K562 (cell line): Measurements from ENCODE around the gene RAB4B.

Experiments
- CHD2 ChIP-seq: IDR thresholded peaks from 2 replicates; pipeline ENCODE4 v1.6.1; 2011; ENCODE audit warnings: low read depth, low read length
- MXI1 ChIP-seq: IDR thresholded peaks from 2 replicates; pipeline ENCODE4 v1.6.1; 2011; ENCODE audit warnings: low read depth, mild to moderate bottlenecking, improper control_type of control experiment, low read length
- POLR2A ChIP-seq: fragments of 450-650 bp; conservative IDR thresholded peaks from 2 replicates; pipeline ENCODE4 v1.6.1; 2016
- SIN3A ChIP-seq, 2 experiments: fragments of 150-350 bp in 1 of 2; IDR thresholded peaks; 2 replicates each; pipeline ENCODE4 v1.6.1; 2011 to 2016; ENCODE audit warnings: borderline replicate concordance in 2 of 2, low read depth in 2 of 2, low read length in 2 of 2, mild to moderate bottlenecking in 2 of 2, moderate library complexity in 2 of 2; ENCODE audit not compliant: control insufficient read depth in 1 of 2
- SMAD3 ChIP-seq: fragments of 450-650 bp; formaldehyde crosslinking; conservative IDR thresholded peaks from 2 replicates; pipeline ENCODE4 v1.4.0; 2020; ENCODE audit warnings: mild to moderate bottlenecking
- ZBTB7A ChIP-seq: IDR thresholded peaks from 2 replicates; pipeline ENCODE4 v1.6.1; 2011; ENCODE audit warnings: low read depth, mild to moderate bottlenecking, low read length, moderate library complexity, borderline replicate concordance; ENCODE audit not compliant: control insufficient read depth
- ZNF3 ChIP-seq: fragments of 250-450 bp; sonication (Bioruptor Pico); IDR thresholded peaks from 2 replicates; pipeline ENCODE4 v1.5.0; 2021; ENCODE audit warnings: mild to moderate bottlenecking, moderate library complexity
- ZNF436 ChIP-seq: fragments of 250-450, 450-650 bp; sonication (Bioruptor Pico); formaldehyde crosslinking; IDR thresholded peaks from 2 replicates; pipeline ENCODE4 v1.7.0; 2020; ENCODE audit warnings: mild to moderate bottlenecking
- ZNF766 ChIP-seq: fragments of 200-800 bp; sonication (Bioruptor generic); conservative IDR thresholded peaks from 2 replicates; pipeline ENCODE4 v1.6.1; 2016; ENCODE audit warnings: missing genetic modification characterization, missing compliant biosample characterization
- TF ChIP-seq, protein P1 (sequence below): fragments of 250-450 bp; sonication (Bioruptor Pico); IDR thresholded peaks from 2 replicates; pipeline ENCODE4 v1.4.0; 2020; ENCODE audit warnings: mild to moderate bottlenecking, moderate library complexity, borderline replicate concordance
- TF ChIP-seq, protein P2 (sequence below): fragments of 450-650 bp; conservative IDR thresholded peaks from 2 replicates; pipeline ENCODE4 v1.6.1; 2016; ENCODE audit warnings: missing genetic modification characterization, low read depth, mild to moderate bottlenecking, missing compliant biosample characterization, moderate library complexity

DNA sequence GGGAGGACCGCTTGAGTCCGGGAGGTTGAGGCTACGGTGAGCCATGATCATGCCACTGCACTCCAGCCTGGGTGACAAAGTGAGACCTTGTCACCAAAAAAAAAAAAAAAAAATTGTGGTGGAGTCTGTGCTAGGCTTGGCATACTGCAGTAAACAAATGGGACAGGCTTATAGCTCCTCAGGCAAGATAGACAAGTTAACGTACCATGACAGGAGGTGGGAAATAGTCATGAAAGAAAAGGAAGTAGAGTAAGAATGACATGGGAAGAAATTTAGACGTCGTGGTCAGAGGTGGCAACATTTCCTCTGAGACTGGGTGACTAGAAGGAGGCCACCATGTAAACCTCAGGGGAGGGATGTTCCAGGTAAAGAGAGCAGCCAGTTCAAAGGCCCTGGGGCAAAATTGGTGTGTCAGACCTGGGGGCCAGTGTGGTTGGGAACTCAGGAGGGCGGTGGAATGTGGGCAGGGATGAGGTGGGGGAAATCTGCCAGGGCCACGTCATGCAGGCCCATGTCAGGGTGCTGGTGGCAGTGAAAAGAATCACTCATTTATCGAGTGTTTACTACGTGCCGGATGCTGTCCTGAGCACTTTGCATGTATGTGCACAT is 21.4 kb upstream of the RAB4B start:
- no peak; the same call in 1 of the 2 replicates for TF ChIP-seq POLR2A
- TF ChIP-seq SIN3A (IDR thresholded peaks at IDR 0.05; ENCODE audit: borderline replicate concordance in 2 of 2, control insufficient read depth in 1 of 2, low read depth in 2 of 2, low read length in 2 of 2) = no peak
- TF ChIP-seq ZBTB7A = no peak
- no peak for TF ChIP-seq ZNF766 (CRISPR knock-in tag)
- no peak for TF ChIP-seq SMAD3 (CRISPR knock-in tag)
- no peak for TF ChIP-seq CHD2
- TF ChIP-seq, protein P1, sequence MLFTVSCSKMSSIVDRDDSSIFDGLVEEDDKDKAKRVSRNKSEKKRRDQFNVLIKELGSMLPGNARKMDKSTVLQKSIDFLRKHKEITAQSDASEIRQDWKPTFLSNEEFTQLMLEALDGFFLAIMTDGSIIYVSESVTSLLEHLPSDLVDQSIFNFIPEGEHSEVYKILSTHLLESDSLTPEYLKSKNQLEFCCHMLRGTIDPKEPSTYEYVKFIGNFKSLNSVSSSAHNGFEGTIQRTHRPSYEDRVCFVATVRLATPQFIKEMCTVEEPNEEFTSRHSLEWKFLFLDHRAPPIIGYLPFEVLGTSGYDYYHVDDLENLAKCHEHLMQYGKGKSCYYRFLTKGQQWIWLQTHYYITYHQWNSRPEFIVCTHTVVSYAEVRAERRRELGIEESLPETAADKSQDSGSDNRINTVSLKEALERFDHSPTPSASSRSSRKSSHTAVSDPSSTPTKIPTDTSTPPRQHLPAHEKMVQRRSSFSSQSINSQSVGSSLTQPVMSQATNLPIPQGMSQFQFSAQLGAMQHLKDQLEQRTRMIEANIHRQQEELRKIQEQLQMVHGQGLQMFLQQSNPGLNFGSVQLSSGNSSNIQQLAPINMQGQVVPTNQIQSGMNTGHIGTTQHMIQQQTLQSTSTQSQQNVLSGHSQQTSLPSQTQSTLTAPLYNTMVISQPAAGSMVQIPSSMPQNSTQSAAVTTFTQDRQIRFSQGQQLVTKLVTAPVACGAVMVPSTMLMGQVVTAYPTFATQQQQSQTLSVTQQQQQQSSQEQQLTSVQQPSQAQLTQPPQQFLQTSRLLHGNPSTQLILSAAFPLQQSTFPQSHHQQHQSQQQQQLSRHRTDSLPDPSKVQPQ (CRISPR knock-in tag) = no peak
- TF ChIP-seq, protein P2, sequence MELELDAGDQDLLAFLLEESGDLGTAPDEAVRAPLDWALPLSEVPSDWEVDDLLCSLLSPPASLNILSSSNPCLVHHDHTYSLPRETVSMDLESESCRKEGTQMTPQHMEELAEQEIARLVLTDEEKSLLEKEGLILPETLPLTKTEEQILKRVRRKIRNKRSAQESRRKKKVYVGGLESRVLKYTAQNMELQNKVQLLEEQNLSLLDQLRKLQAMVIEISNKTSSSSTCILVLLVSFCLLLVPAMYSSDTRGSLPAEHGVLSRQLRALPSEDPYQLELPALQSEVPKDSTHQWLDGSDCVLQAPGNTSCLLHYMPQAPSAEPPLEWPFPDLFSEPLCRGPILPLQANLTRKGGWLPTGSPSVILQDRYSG = no peak
- no peak for TF ChIP-seq MXI1
- TF ChIP-seq ZNF436 (CRISPR knock-in tag) = no peak
- no peak for TF ChIP-seq ZNF3 (CRISPR knock-in tag)
